HCEC 1CT (cell line): ENCODE data around the gene IL34.

Source experiments
- DNase-seq: peaks from one replicate; pipeline ENCODE4 v3.0.0-alpha.2; 2017

Gene IL34

GRCh38 chr16:70689970-70690891, 43.9 kb downstream of the IL34 start:
- DNase-seq: no peak

- DNase-seq: peak; percentile 89
Observed at GRCh38 chr16:70691223-70692129, 45.1 kb downstream of the IL34 start.

- DNase-seq: no peak
Observed at GRCh38 chr16:70692130-70692872, 45.9 kb downstream of the IL34 start.

GRCh38 chr16:70692873-70693671, 46.7 kb downstream of the IL34 start:
- DNase-seq: no peak

- peak; percentile 91 for DNase-seq
Observed at GRCh38 chr16:70694088-70694867, 47.9 kb downstream of the IL34 start.

GRCh38 chr16:70694868-70695218, 48.5 kb downstream of the IL34 start:
- DNase-seq: no peak

GRCh38 chr16:70695331-70696070, 49.1 kb downstream of the IL34 start:
- no peak for DNase-seq

GRCh38 chr16:70696355-70696754, 50.0 kb downstream of the IL34 start:
- no peak for DNase-seq

- no peak for DNase-seq
Observed at GRCh38 chr16:70696952-70697593, 50.7 kb downstream of the IL34 start.

GRCh38 chr16:70697594-70698170, 51.3 kb downstream of the IL34 start:
- no peak for DNase-seq

- DNase-seq: no peak
Observed at GRCh38 chr16:70698901-70699300, 52.5 kb downstream of the IL34 start.

GRCh38 chr16:70699696-70700095, 53.3 kb downstream of the IL34 start:
- no peak for DNase-seq

- DNase-seq: no peak
Observed at GRCh38 chr16:70700101-70701020, 54.0 kb downstream of the IL34 start.

GRCh38 chr16:70701036-70701435, 54.7 kb downstream of the IL34 start:
- DNase-seq: no peak

- DNase-seq: no peak
Observed at GRCh38 chr16:70701596-70701995, 55.2 kb downstream of the IL34 start.

GRCh38 chr16:70701998-70702397, 55.6 kb downstream of the IL34 start:
- no peak for DNase-seq

- no peak for DNase-seq
Observed at GRCh38 chr16:70702624-70703023, 56.3 kb downstream of the IL34 start.

- peak; percentile 78 for DNase-seq
Observed at GRCh38 chr16:70703041-70703834, 56.9 kb downstream of the IL34 start.
